Cardiac muscle cell (in vitro differentiated cells and primary cell): Measurements from ENCODE around the gene BPHL. TPM values are rescaled to one million over a fixed set of nuclear protein-coding genes. Genes with fewer than 3 reads are reported as not detected.

ENCODE experiments used
- DNase-seq, 2 donors: peaks; one replicate each; pipeline versions ENCODE4 v3.0.0 to v3.0.0-alpha.2; 2010 to 2017; ENCODE audit warnings: low read depth in 1 of 2, low spot score in 1 of 2
- H3K27ac ChIP-seq: fragments of 200-600 bp; sonication (generic); 2 replicates; pipeline ENCODE4 v1.5.1; 2016
- H3K27me3 ChIP-seq: fragments of 200-600 bp; sonication (generic); 2 replicates; pipeline ENCODE4 v1.6.0; 2016; ENCODE audit warnings: control low read depth
- H3K36me3 ChIP-seq: fragments of 200-600 bp; sonication (generic); 2 replicates; pipeline ENCODE4 v1.5.1; 2016; ENCODE audit warnings: control low read depth
- H3K4me1 ChIP-seq: fragments of 200-600 bp; sonication (generic); 2 replicates; pipeline ENCODE4 v1.8.1; 2017; ENCODE audit warnings: low read depth, mild to moderate bottlenecking, mixed run types
- H3K4me3 ChIP-seq: fragments of 200-600 bp; sonication (generic); 2 replicates; pipeline ENCODE4 v1.5.1; 2016; ENCODE audit warnings: mild to moderate bottlenecking
- H3K9me3 ChIP-seq: fragments of 200-600 bp; sonication (generic); 2 replicates; pipeline ENCODE4 v1.5.1; 2017; ENCODE audit warnings: low read depth, mild to moderate bottlenecking, control low read depth
- polyA plus RNA-seq: library from polyadenylated mRNA; unstranded; fragments of >200 nt; fragmentation: Nextera tagmentation; extraction: Ambion mirVana; gene quantifications from 2 replicates; pipeline ENCODE4 v1.2.1, GENCODE V29; 2016
- total RNA-seq: library from RNA; depleted of rRNA; stranded (reverse); fragments of >200 nt; gene quantifications from 2 replicates; pipeline ENCODE4 v1.2.3, GENCODE V29; 2016
- TF ChIP-seq, protein P1 (sequence below): IDR thresholded peaks from 2 replicates; pipeline ENCODE4 v1.5.1; 2012; ENCODE audit warnings: low read depth, mild to moderate bottlenecking, low read length

Gene BPHL
- total and polyA plus RNA-seq, 2 experiments from 2014 or later, result 27.2 to 72.2 TPM

GRCh38 chr6:3128356-3129108 is 10.0 kb downstream of the BPHL start:
- TF ChIP-seq, protein P1, sequence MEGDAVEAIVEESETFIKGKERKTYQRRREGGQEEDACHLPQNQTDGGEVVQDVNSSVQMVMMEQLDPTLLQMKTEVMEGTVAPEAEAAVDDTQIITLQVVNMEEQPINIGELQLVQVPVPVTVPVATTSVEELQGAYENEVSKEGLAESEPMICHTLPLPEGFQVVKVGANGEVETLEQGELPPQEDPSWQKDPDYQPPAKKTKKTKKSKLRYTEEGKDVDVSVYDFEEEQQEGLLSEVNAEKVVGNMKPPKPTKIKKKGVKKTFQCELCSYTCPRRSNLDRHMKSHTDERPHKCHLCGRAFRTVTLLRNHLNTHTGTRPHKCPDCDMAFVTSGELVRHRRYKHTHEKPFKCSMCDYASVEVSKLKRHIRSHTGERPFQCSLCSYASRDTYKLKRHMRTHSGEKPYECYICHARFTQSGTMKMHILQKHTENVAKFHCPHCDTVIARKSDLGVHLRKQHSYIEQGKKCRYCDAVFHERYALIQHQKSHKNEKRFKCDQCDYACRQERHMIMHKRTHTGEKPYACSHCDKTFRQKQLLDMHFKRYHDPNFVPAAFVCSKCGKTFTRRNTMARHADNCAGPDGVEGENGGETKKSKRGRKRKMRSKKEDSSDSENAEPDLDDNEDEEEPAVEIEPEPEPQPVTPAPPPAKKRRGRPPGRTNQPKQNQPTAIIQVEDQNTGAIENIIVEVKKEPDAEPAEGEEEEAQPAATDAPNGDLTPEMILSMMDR, result no peak
- H3K27me3 ChIP-seq, result no peaks in the 10 kb centered on the region
- H3K9me3 ChIP-seq, result no peaks in the 10 kb centered on the region
- no peaks in the 10 kb centered on the region for H3K4me1 ChIP-seq
- no peak overlapping the region for H3K4me3 ChIP-seq
- H3K27ac ChIP-seq, result no peak overlapping the region
- peaks cover 30% of the 10 kb centered on the region for H3K36me3 ChIP-seq
- DNase-seq, result no peak

DNA sequence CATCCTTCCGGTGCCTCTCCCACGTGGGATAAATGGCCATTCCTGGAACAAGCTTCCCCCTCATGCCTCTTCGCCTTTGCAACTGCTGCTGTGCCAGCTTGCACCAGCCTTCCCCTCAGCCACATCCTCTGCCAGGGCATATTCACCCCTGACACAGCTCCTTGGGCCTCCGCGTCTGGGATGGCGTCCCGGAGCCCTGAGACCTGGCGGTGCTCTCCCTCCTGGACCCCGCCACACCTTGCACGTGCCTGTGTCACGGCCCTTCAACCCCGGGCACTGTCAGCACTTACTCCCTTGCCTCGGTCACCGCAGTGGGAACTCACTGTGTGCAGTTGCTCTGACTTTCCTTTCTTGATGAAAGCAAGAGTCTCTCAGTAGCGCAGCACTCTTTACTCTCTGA is 13.2 kb downstream of the BPHL start:
- H3K27ac ChIP-seq, result no peak overlapping the region
- no peaks in the 10 kb centered on the region for H3K9me3 ChIP-seq
- peaks cover 33% of the 10 kb centered on the region for H3K36me3 ChIP-seq
- TF ChIP-seq, protein P1, result no peak
- no peak for DNase-seq
- H3K4me1 ChIP-seq, result no peaks in the 10 kb centered on the region
- H3K4me3 ChIP-seq, result no peak overlapping the region
- H3K27me3 ChIP-seq, result no peaks in the 10 kb centered on the region

DNA sequence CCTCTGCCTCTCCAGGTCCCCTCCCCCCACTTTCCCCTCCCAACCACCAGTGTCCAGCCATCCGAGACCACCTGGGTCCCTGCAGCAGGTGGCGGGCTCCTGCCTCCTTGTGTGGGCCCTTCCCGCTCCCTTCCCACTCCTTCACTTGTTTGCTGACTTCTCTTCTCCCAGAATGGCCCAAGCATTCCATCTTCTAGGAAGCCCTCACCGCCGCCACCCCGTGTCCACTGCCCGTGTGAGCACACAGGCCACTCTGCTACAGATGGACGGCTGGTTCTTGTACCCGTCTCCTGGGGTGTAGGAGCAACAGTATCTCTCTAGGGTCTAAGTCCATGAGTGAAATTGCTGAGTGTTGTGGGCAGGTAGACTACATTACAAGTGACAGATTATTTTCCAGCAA is 15.0 kb downstream of the BPHL start:
- Histone ChIP-seq H3K4me1 (no peaks in the 10 kb centered on the region), H3K36me3 (peaks cover 38% of the 10 kb centered on the region), H3K27ac (no peak overlapping the region), H3K27me3 (no peaks in the 10 kb centered on the region), H3K9me3 (no peaks in the 10 kb centered on the region), H3K4me3 (no peak overlapping the region)
- DNase-seq, result no peak
- TF ChIP-seq, protein P1, result no peak

- Histone ChIP-seq H3K4me1 (no peaks in the 10 kb centered on the region), H3K4me3 (no peak overlapping the region), H3K27ac (no peak overlapping the region), H3K9me3 (no peaks in the 10 kb centered on the region), H3K27me3 (no peaks in the 10 kb centered on the region), H3K36me3 (peaks cover 46% of the 10 kb centered on the region)
- DNase-seq, result no peak
- TF ChIP-seq, protein P1, result no peak
These were observed 17.3 kb downstream of the BPHL start for GRCh38 chr6:3135668-3136291.

- H3K27me3 ChIP-seq, result no peaks in the 10 kb centered on the region
- no peaks in the 10 kb centered on the region for H3K4me1 ChIP-seq
- H3K36me3 ChIP-seq, result peaks cover 52% of the 10 kb centered on the region
- no peaks in the 10 kb centered on the region for H3K9me3 ChIP-seq
- DNase-seq, result no peak
- TF ChIP-seq, protein P1, result no peak
- H3K4me3 ChIP-seq, result no peak overlapping the region
- H3K27ac ChIP-seq, result no peak overlapping the region
These were observed 17.9 kb downstream of the BPHL start for GRCh38 chr6:3136292-3137011.
